Smooth muscle cell of the brain vasculature (primary cell): Measurements from ENCODE around the gene RHOBTB3.
"Not testable (repeated sequence)": the region's sequence is repeated elsewhere in the genome, so short reads cannot be mapped to it uniquely, and the experiment has no call there.

ENCODE experiments used
- DNase-seq: peaks from one replicate; pipeline ENCODE4 v3.0.0-alpha.2; 2012; ENCODE audit warnings: low read depth, low spot score

Gene RHOBTB3

DNA sequence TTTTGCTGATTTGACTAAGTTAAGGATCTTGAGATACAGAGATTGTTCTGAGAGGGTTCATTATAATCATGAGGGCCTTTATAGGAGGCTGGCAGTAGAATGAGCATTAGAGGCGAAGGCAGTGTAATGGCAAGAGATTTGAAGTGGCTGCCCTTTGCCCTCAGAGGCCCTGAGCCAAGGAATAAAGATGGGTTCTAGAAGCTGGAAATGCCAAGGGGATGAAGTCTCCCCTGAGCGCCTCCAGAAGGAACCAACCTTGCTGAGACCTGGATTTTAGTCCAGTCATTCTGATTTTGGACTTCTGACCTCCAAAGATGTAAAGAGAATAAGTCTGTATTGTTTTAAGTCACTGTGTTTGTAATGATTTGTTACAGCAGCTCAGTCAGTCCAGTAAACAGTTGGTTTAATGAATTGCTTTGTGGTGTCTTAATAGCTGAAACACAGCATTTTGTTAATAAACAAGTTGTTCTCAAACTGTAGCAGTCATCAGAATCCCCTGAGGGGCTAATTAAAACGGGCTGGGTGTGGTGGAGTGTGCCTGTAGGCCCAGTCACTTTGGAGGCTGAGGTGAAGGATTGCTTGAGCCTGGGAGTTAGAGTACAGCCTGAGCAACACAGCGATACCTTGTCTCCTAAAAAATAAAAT, 68.2 kb downstream of the RHOBTB3 start:
- no peak for DNase-seq

DNA sequence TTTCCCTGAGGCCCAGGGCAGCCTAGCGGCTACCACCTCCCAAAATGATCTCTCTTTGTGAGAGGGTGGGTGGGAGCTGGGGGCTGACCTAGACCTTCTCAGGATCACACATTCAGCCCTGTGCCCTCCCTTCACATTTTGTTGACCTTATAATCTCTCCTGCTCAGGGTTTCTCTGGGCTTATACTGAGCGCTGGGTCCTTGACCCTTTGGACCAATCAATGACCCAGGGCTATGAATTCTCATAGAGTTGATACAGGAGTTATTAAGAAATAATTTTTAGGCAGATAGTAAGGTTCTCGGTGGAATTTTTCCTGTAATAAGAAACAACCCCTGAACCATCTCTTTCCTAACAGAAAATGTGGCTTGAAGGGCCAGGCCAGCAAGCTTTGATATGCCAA, 69.4 kb downstream of the RHOBTB3 start:
- no peak for DNase-seq

DNA sequence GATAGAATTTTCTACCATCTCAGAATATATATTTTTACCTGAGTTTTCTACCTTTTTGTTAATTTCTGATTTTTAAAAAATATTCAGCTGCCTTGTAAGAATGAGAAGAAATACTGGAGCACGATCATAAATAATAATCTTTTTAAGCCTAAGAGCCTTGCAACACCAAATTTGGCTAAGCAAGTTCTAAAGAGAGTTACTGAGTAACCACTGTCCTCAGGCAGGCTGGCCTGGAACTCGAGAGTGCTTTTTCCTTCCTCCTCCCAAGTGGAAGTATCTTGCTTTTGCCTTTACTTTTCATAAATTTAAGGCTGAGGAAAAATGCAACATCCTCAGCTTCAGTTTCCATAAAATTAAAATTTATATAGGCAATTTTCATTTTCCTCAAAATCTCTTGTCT, 70.4 kb downstream of the RHOBTB3 start:
- no peak for DNase-seq

DNA sequence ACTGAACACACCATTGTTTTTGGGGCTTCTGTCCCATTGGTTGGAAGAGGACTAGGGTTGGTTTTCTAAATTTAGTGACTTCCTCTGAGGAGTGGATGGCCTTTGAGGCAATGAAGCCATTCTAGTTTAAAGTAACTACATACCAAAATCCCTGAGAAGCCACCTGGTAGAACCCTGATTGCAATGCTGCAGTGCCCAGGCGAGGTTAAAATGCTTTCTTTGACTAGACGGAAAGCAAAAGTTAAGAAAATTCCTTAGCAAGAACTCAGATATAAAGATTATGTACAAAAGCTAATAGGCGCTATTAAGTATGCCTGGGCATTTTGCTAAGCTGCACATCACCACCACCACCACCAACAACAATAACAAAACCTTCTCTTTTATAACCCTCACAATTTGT, 70.8 kb downstream of the RHOBTB3 start:
- no peak for DNase-seq

DNA sequence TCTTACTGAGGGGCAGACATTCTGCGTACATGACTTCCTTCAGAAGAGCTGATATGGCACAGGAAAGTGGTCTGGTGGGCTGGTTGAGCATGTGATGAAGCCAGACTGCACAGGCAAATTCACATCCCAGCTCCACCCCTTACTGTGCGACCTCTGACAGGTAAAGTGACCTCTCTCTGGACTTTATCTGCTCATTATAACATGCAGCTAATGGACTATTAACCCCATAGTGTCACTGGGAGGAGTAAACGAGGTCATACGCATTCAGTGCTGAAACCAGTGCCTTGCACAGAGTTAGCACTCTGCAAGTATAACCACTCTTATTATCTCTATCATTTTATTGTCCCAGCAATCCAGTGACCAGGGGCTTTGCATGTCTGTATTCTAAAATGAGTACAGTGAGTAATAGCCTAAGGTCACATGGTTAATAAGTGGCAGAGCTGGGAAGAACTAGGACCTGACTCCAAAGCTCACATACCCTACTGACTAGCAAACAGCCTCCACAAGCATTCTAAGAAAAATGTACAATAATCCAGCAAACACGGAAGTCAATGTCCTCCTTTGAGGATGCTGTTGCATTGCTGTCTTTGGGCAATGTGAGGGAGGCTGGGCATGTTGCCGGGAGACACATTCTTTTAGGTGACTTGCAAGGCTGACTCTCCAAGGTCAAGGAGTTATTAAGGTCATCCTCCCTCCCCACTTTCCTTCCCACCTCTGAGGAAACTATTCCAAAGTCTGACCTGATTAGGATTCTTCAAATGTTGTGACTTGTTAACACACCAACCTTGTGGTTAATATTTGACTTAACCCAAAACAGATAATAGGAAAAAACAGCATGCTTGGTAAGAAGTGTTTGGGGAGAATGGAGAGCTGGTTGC, 72.4 kb downstream of the RHOBTB3 start:
- no peak for DNase-seq

DNA sequence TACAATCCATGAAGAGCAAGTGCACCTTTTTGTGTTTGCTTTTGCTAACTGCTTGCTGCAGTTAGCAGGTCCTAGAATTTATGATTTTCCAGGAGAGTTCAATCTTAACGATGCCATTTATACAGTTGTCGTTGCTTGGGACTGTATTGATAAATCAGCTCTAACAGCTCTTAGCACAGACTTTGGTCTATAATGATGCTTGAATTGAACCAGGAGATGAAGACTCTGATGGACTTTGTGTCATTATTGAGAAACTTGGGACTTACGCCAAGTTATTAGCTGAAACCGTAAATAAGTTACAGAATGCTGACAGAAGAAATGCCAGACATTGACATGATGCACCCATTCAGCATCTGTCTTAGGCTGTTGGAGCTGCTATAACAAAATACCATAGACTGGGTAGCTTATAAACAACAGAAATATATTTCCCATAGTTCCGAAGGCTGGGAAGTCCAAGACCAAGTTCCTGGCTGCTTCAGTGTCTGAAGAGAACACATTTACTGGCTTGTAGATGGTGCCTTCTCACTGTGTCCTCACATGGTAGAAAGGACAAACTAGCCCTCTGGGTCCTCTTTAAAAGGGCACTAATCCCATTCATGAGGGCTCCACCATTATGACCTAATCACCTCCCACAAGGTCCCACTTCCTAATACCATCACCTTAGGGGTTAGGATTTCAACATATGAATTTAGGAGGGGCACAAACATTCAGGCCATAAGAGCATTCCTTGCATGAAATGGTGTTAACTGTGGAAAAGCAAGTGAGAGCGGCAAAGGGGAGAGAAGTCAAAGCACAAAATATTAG, 73.8 kb downstream of the RHOBTB3 start:
- DNase-seq = no peak

DNA sequence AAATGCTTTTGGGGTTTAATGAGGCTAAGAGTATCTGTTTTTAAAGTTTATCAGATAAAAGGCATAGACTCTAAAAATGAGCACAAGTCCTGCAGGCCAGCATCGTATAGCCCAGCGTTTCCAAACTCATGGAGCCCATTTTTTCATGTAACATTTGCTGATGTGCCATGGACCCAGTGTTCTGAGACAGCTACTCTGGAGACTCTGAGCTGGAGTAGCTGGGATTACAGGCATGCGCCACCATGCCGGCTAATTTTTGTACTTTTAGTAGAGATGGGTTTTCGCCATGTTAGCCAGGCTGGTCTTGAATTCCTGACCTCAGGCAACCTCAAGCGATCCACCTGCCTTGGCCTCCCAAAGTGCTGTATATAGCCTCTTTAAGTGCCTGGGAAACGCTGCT, 75.6 kb downstream of the RHOBTB3 start:
- DNase-seq = no peak

DNA sequence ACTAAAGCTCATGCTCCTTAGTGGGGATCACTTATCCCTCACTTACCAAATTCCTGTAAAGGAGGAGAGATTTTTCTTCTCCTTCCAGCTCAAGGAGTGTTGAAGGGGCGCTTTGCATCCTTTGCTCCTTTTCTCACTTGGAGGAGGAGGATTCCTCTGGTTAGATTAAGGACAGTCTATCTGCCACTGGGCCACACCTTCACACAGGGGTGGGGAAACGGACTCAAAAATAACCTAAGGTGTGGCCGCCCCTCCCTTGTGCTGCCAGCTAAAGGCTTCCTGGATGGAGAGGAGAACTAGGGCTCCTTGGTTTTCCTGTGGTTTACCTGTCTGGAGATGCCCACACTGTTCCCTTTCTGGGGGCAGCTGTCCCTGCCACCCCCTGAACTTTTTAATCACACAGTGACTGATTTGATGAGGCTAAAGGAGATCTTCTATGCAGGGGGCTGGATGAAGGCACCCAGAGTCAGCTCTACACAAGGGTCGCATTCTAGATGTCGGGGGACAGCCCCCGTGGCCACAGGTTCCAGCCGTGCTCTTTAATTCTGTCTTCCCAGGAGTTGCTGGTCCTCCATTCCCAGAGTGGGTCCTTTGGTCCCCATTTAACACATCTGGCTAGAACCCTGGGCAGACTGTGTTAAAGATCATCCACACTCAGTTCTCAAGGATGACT, 77.0 kb downstream of the RHOBTB3 start:
- DNase-seq = no peak

DNA sequence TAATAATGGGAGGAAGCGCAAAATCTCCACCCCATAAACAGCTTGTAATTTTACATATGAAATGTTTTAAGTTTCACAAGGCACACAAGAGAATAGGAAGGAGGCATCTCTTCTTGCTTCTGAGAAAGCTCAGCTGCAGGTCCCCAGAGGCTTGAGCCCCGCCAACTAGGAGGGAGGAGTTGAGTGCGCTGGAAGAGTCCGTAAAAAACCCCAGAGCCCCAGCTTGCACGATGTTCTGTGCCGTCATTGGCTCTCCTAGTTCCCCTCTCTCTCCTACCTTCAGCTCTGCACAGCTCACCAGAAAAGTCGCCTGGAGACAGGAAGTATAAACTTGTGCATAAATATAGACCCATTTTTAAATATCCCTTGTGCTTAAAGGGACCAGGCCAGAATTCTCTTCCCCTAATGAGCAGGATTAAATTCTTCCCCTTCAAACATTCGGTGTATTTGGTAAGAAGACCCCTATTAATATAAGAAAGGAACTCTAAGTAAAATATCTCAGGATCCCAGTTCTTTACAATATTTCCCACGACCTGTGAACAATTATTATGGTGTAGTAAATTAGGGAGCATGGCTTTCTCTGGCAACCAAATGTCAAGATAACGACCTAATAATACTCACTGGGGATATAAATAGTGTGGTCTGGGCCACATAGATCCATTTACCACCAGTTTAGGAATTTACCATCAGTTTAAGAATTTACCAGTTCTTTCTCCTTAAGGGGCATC, 77.7 kb downstream of the RHOBTB3 start:
- no peak for DNase-seq

DNA sequence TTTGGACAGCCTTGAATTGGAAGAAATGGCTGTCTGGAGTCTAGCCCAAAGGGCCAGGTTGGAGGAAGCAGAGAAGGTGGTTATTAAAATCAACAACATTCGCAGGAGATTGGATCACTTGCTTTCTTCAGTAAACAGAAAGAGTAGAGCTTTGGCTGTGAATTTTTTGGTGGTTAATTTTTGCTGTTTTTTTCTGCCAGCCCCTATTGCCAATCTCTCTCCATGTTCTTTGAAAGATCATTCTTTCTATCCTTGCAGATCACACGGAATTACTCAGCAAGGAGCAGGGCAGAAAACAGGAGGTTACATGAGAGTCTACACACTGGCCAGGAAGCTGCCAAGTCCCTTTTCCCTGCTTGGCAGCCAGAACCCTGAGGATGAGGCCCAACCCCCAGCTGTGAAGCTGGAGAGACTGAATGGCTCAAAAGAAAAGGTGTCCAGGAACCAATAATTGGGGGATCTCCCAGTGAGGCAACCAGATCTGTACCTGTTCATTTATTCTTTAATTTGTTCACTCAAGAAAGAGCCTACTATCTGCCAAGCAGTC, 78.4 kb downstream of the RHOBTB3 start:
- no peak for DNase-seq

DNA sequence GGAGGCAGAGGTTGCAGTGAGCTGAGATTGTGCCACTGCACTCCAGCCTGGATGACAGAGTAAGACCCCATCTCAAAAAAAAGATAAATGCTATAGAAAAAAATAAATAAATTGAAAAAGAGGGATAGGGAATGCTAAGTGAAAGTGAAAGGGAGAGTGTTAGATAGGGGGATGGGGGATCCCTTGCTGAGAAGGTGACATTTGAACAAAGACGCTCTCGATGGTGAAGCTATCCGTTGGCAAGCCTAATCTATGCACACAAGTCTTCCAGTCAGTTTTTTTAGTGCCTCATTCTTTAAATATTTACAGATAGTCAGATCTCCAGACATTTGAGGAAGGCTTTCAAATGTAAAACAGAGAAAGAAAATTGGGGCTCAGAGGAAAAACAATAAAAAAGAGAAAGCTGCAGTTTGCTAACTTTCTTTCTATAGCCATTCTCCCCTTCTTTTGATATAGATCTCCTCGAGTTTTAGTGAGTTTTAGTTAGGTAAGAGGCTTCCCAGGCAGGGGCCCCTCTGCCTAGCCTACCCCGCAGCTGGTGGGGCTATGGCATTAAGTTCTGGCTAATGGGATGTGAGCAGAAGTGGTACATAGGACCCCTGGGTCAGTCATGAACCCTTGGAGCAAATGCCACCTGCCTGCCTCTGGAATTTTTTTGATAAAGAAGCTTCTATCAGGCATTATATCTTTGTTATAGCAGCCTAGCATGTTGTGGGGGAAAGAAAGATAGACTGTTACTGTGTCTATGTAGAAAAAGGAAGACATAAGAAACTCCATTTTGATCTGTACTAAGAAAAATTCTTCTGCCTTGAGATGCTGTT, 79.4 kb downstream of the RHOBTB3 start:
- no peak for DNase-seq

DNA sequence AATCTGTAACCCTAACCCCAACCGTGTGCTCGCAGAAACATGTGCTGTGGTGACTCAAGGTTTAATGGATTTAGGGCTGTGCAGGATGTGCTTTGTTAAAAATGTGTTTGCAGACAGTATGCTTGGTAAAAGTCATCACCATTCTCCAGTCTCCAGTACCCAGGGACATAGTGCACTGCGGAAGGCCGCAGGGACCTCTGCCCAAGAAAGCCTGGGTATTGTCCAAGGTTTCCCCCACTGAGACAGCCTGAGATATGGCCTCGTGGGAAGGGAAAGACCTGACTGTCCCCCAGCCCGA, 79.9 kb downstream of the RHOBTB3 start:
- DNase-seq = not testable (repeated sequence)

DNA sequence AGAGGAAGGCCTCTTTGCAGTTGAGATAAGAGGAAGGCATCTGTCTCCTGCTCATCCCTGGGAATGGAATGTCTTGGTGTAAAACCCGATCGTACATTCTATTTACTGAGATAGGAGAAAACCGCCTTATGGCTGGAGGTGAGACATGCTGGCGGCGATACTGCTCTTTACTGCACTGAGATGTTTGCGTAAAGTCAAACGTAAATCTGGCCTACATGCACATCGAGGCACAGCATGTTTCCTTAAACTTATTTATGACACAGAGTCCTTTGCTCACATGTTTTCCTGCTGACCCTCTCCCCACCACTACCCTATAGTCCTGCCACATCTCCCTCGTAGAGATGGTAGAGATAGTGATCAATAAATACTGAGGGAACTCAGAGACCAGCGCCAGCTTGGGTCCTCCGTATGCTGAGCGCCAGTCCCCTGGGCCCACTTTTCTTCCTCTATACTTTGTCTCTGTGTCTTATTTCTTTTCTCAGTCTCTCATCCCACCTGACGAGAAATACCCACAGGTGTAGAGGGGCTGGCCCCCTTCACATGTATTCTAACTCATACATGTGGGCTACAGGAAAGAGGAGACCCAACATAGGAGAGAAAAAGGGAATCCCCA, 80.4 kb downstream of the RHOBTB3 start:
- DNase-seq = not testable (repeated sequence)

DNA sequence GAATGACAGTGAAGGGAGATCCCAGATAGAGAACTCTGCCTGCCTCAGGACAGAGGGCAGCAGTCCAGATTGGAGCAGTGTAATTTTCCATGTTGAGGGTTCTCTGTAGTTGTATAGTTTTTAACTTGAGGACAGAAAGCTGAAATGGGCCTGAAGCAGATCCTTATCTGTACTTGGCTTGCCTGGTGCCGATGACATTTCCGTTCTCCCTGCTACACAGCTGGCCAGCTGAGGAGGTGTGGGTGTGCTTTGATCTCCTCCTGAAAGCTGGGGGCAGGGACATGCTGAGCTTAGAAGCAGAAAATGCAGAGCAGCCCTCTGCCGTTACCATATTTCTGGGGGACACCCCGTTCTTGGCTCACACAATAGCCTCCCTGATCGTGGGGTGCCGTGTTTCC, 80.9 kb downstream of the RHOBTB3 start:
- no peak for DNase-seq

DNA sequence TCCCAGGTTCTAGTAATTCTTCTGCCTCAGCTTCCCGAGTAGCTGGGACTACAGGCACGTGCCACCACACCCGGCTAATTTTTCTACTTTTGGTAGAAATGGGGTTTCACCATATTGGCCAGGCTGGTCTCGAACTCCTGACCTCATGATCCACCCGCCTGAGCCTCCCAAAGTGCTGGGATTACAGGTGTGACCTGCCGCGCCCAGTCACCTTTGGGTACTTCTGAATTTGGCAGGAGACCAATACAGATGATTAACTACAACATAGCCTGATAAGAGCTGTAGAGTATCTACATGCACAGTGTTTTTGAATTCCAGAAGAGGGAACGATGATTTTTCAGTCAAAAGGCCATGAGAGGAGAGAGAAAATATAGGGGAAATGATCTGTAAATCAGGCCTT, 81.9 kb downstream of the RHOBTB3 start:
- not testable (repeated sequence) for DNase-seq

DNA sequence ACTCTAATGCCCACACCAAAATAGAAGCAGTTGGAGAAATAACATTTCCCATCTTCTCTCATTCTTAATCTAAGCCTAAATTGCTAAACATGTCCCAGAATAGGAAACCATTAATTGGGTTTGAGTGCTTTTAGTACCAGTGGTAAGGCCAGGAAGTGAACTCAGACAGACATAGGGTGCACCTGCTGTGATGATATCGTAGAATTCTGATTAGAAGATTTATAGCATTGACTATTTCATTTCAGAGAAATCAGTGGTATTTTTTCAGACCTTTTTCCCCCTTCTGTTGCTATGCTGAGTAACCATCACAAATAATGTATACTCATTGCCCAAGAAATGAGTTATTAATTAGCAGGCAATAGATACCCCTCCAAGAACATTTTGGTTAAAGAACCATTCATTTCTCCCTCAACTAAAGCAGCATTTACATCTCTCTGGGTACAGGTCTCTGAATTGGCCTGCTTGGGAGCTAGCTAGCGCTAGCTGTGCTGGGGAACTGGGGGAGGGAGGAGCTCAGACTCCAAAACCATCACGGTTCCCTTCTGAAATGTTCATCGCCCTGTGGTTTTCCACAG, 84.1 kb downstream of the RHOBTB3 start:
- no peak for DNase-seq

DNA sequence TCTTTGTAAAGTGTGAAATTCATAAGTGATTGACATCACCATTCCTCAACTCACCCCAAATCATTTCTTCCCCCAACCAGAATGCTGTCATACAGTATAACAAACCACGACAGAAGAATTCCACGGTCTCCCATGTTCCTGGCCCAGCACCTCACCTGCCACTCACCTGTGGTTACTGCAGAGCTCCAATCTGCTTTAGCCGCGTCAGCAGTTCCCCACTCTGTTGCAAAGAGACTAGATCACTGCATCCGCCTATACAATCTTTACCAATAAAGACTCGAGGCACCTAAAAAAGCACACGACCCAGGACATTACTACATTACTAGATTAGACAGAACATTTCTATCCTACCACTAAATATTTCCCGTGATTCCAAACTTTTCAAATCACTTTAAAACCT, 85.2 kb downstream of the RHOBTB3 start:
- DNase-seq = no peak

DNA sequence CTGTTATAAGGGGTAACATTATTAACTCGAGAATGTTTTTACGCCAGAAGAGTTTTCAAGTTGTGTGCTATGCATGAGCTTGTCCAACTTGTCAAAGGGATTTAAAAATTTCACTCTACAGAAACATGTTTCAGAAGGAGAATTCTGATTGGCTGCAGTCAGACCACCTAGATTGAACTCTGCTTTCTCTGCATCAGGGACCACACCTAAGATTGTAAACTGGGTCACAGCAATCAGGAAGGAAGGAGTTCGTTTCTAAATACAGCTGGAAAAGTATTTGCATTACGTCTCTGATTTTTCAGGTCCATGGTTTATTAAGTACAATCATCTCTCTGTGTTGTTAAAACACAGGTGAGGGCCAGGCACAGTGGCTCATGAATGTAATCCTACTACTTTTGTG, 85.6 kb downstream of the RHOBTB3 start:
- no peak for DNase-seq

DNA sequence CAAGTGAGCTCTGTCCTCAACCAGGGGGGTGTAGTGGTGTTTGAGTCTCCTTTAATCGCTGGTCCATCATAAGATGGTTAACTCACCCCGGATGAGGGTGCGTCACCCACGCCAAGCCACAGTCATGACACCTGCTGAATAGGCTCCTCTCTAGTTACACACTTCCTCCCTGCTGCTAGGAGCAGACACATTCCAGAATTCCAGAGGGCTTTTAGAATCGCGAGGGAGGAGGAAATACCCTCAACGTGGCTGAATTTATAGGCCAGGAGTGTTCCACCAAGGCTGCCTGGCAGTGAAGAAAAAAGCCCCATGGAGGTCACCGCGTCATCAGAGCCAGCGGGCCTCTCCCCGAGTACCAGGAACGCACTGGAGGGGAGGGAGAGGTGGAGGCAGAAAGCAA, 86.3 kb downstream of the RHOBTB3 start:
- no peak for DNase-seq
